Measurements from ENCODE around the gene EREG.
"Not testable (repeated sequence)": the region's sequence is repeated elsewhere in the genome, so short reads cannot be mapped to it uniquely, and the experiment has no call there.

Gene EREG

GRCh38 chr4:74379912-74380311 lies 15.0 kb downstream of the EREG start:
- DNase-seq (ENCODE audit: low read depth), result no peak
- H3K4me3 ChIP-seq (ENCODE audit: low read depth, low read length), result no peak overlapping the region

DNA sequence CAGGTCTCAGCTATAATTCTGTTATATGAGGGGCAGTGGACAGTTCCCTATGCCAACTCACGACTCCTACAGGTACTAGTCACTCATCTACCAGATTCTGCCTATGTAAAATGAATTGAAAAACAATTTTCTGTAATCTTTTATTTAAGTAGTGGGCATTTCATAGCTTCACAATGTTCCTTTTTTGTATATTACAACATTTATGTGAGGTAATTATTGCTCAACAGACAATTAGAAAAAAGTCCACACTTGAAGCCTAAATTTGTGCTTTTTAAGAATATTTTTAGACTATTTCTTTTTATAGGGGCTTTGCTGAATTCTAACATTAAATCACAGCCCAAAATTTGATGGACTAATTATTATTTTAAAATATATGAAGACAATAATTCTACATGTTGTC lies 20.4 kb downstream of the EREG start:
- H3K4me3 ChIP-seq (ENCODE audit: low read depth, low read length), result no peak overlapping the region
- no peak for DNase-seq (ENCODE audit: low read depth)

DNA sequence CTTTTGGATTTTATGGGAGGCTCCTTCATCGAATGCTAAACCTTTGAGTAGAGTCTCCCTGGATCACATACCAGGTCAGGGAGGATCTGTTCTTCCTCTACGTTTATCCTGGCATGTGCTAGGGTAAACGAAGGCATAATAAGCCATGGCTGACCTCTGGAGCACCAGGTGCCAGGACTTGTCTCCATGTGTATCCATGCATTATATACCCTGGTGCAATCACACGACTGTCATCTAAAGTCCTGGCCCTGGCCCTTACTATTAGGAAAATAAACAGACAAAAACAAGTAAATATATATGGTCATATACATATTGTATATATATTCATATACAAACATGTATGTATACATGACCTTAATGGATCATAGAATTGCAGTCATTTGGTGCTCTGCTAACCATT lies 21.2 kb downstream of the EREG start:
- no peak for DNase-seq (ENCODE audit: low read depth)
- no peak overlapping the region for H3K4me3 ChIP-seq (ENCODE audit: low read depth, low read length)

DNA sequence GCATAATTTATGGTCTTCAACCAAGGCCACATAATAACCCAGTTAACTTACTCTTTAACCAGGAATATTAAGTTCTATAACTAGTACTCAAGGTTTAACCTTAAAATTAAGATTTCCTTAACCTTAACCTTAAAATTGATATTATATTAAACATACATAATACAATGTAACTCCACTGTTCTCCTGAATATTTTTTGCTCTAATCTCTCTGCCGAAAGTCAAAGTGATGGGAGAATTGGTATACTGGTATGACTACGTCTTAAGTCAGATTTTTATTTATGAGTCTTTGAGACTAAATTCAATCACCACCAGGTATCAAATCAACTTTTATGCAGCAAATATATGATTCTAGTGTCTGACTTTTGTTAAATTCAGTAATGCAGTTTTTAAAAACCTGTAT lies 22.8 kb downstream of the EREG start:
- no peak for DNase-seq (ENCODE audit: low read depth)
- H3K4me3 ChIP-seq (ENCODE audit: low read depth, low read length), result no peak overlapping the region

GRCh38 chr4:74389494-74389893 lies 24.5 kb downstream of the EREG start:
- no peak overlapping the region for H3K4me3 ChIP-seq (ENCODE audit: low read depth, low read length)
- DNase-seq (ENCODE audit: low read depth), result no peak

GRCh38 chr4:74390677-74391076 lies 25.7 kb downstream of the EREG start:
- DNase-seq (ENCODE audit: low read depth), result no peak
- no peak overlapping the region for H3K4me3 ChIP-seq (ENCODE audit: low read depth, low read length)

DNA sequence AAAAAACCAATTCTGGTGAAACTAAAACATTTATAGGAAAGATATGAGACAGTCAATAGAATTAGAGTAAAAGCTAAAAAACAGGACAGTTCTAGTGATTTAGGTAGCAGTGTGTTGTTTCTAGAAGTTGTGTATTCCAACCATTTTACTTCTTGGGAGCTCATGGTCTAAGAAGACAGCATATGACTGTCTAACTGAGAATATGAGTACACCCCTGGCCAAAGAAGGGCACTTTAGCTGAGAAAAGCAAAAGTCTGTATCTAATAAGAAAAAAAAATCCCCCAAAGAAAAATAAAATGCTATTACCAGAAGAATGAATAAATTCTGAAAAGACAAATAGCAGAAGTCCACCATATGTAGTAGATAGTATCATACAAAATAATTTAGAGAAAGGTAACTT lies 26.4 kb downstream of the EREG start:
- H3K4me3 ChIP-seq (ENCODE audit: low read depth, low read length), result no peak overlapping the region
- DNase-seq (ENCODE audit: low read depth), result no peak

GRCh38 chr4:74391890-74392475 lies 27.0 kb downstream of the EREG start:
- no peak for DNase-seq (ENCODE audit: low read depth)
- no peak overlapping the region for H3K4me3 ChIP-seq (ENCODE audit: low read depth, low read length)

GRCh38 chr4:74394476-74395136 lies 29.7 kb downstream of the EREG start:
- DNase-seq (ENCODE audit: low read depth), result no peak
- H3K4me3 ChIP-seq (ENCODE audit: low read depth, low read length), result no peak overlapping the region

GRCh38 chr4:74395633-74396032 lies 30.7 kb downstream of the EREG start:
- no peak overlapping the region for H3K4me3 ChIP-seq (ENCODE audit: low read depth, low read length)
- no peak for DNase-seq (ENCODE audit: low read depth)

DNA sequence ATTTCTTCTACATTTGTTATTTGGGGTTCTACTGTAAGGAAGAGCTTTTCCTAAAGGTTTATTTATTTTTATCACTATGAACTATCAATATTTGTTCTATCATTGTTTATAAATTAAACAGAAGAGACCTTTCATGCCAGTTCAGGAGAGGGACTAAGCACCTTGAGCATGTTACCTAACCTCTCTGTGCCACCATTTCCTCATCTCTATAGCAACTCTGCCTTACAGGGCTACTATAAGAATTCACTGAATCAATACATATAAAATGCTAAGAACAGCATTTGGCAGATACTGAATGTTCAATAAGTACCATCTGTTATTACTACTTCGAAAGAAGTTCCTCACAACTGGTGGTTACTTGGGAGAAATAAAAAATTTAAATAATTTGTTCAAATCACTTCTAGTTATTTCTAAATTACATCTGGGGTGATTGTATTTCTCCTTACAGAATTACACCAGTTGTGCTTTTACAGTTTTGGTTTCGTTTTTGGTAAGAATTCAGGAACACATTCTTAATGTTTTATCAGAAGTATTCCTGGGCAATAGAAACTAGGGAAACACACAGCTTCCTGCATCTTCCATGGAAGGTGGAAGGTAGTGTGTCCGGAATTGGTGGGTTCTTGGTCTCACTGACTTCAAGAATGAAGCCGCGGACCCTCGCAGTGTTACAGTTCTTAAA lies 32.9 kb downstream of the EREG start:
- DNase-seq (ENCODE audit: low read depth), result no peak
- H3K4me3 ChIP-seq (ENCODE audit: low read depth, low read length), result no peak overlapping the region

DNA sequence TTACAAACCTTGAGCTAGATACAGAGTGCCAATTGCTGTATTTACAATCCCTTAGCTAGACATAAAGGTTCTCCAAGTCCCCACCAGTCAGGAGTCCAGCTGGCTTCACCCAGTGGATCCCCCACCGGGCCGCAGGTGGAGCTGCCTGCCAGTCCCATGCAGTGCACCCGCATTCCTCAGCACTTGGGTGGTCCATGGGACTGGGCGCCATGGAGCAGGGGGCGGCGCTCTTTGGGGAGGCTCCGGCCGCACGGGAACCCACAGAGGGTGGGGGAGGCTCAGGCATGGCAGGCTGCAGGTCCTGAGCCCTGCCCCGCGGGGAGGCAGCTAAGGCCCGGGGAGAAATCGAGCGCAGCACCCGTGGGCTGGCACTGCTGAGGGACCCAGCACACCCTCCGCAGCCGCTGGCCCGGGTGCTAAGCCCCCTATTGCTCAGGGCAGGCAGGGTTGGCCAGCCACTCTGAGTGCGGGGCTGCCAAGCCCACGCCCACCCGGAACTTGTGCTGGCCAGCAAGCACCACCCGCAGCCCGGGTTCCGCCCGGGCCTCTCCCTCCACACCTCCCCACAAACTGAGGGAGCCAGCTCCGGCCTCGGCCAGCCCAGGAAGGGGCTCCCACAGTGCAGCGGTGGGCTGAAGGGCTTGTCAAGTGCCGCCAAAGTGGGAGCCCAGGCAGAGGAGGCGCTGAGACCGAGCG lies 34.1 kb downstream of the EREG start:
- H3K4me3 ChIP-seq (ENCODE audit: low read depth, low read length); DNase-seq (ENCODE audit: low read depth): not testable (repeated sequence)

DNA sequence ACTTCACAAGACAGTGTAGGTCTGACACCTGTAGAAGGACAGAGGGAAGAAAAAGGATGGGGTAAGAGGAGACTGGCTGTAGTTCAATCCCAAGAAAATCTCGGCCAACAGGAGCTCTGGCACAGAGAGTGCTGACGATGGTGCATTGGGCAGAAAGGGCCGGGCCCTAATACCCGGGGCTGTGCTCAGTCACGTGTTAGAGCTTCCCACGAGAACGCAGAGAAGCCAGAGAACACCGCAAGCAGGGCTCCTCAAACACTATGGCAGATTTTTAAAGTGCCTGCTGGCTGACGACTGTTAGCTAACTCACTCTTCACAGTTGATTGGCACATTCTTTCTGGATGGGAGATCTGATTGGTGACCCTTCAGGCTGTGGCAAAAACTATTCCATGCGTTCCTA lies 35.5 kb downstream of the EREG start:
- no peak for DNase-seq (ENCODE audit: low read depth)

DNA sequence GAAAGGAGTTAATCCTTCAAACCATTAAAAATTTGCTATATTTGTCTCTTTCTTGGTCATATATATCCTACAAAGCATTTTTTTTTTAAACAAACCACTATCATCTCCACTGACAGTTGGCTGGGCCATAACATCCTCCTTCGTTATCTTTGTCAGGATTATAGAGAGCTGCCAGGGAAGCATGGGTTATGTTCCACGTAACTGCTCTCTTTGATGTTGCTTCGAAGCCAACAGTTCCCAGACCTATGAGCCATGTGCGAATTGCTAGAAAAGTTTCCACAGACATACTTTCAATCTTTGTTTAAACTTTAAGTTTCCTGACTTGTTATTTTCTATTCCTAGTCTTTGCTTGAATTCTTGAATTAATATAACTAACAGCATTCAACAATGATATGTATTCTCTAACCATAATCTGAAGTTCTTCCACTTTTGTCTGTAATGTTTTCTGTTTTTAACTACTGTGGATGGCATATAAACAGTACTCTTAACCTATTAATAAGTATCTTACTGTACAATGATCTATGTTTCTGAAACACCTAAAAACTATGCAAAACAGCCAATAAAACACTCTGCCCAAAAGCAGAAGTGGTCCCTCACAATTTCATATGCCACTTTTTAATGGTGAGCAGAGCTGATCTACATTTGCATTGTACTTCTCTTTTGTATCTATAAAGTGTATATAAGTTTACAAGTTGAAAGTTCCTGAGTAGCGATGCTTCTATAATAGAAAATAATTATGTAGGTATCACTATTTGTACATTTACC lies 37.9 kb downstream of the EREG start:
- DNase-seq (ENCODE audit: low read depth), result no peak

More for the DNA sequence above, 35.5 kb downstream of the EREG start:
- H3K4me3 ChIP-seq (ENCODE audit: low read depth, low read length), result no peak overlapping the region

GRCh38 chr4:74407891-74408290 lies 42.9 kb downstream of the EREG start:
- DNase-seq (ENCODE audit: low read depth), result no peak
- no peak overlapping the region for H3K4me3 ChIP-seq (ENCODE audit: low read depth, low read length)

More for the DNA sequence above, 37.9 kb downstream of the EREG start:
- H3K4me3 ChIP-seq (ENCODE audit: low read depth, low read length), result no peak overlapping the region

GRCh38 chr4:74408639-74409038 lies 43.7 kb downstream of the EREG start:
- no peak for DNase-seq (ENCODE audit: low read depth)
- no peak overlapping the region for H3K4me3 ChIP-seq (ENCODE audit: low read depth, low read length)

GRCh38 chr4:74410272-74410671 lies 45.3 kb downstream of the EREG start:
- H3K4me3 ChIP-seq (ENCODE audit: low read depth, low read length), result no peak overlapping the region
- no peak for DNase-seq (ENCODE audit: low read depth)

DNA sequence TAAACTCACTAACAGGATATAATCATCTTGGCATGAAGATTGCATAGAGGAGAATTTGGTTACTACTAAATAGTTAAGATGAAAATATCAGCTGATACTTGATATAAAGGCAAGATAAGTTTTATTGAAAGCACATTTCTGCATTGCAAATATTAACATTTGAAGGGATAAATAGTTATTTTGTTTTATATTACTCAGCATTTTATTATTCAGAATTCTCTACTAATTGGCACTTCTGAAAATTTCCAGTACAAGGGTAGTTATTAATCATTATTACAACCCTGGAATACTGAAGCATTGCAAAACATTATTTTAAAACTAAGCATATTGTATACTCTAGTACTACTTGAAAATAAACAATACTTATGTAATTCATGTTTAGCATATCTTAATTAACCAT lies 47.3 kb downstream of the EREG start:
- H3K4me3 ChIP-seq (ENCODE audit: low read depth, low read length), result no peak overlapping the region
- no peak for DNase-seq (ENCODE audit: low read depth)

GRCh38 chr4:74413265-74413664 lies 48.3 kb downstream of the EREG start:
- no peak for DNase-seq (ENCODE audit: low read depth)
- no peak overlapping the region for H3K4me3 ChIP-seq (ENCODE audit: low read depth, low read length)

All from skeletal muscle cell (primary cell).